GM13976 (cell line): Measurements from ENCODE around the gene RAN.

Experiments
- DNase-seq: peaks from one replicate; pipeline ENCODE4 v3.0.0; 2012; ENCODE audit warnings: low spot score
- CTCF ChIP-seq: IDR thresholded peaks from 2 replicates; pipeline ENCODE4 v1.5.1; 2012; ENCODE audit warnings: borderline replicate concordance, mild to moderate bottlenecking; ENCODE audit not compliant: insufficient read depth; ENCODE audit errors: extremely low read depth, missing control alignments, control extremely low read depth
- in situ Hi-C: fragments of 300-500 bp; cut with MboI; formaldehyde crosslinking; loops from one replicate; pipeline ENCODE4 v1.12.0; 2022; ENCODE audit warnings: low sequenced_read_pairs, mixed read lengths, inconsistent platforms; ENCODE audit not compliant: unreplicated experiment

RAN gene

GRCh38 chr12:130871286-130872178 is at the start of gene RAN:
Gene RAN, plus strand, starts transcription at chr12:130872066. Its CDS starts 528 bp downstream, at chr12:130872594.
- TF ChIP-seq CTCF = no peak
- in situ Hi-C loops = no loop called here

GRCh38 chr12:130825771-130826150 is 46.1 kb upstream of the RAN start:
- no peak for TF ChIP-seq CTCF
- DNase-seq = no peak
- in situ Hi-C loops = no loop called here

More at GRCh38 chr12:130871286-130872178, at the start of gene RAN:
- DNase-seq = peak; percentile 99

- peak; percentile 45 for TF ChIP-seq CTCF
- peak; percentile 66 for DNase-seq
- in situ Hi-C loops = no loop called here
Observed at GRCh38 chr12:130826151-130826801, 45.6 kb upstream of the RAN start.

GRCh38 chr12:130827432-130827831 is 44.4 kb upstream of the RAN start:
- no peak for TF ChIP-seq CTCF
- no peak for DNase-seq
- in situ Hi-C loops = no loop called here

GRCh38 chr12:130828895-130829294 is 43.0 kb upstream of the RAN start:
- no peak for DNase-seq
- in situ Hi-C loops = no loop called here
- no peak for TF ChIP-seq CTCF

DNA sequence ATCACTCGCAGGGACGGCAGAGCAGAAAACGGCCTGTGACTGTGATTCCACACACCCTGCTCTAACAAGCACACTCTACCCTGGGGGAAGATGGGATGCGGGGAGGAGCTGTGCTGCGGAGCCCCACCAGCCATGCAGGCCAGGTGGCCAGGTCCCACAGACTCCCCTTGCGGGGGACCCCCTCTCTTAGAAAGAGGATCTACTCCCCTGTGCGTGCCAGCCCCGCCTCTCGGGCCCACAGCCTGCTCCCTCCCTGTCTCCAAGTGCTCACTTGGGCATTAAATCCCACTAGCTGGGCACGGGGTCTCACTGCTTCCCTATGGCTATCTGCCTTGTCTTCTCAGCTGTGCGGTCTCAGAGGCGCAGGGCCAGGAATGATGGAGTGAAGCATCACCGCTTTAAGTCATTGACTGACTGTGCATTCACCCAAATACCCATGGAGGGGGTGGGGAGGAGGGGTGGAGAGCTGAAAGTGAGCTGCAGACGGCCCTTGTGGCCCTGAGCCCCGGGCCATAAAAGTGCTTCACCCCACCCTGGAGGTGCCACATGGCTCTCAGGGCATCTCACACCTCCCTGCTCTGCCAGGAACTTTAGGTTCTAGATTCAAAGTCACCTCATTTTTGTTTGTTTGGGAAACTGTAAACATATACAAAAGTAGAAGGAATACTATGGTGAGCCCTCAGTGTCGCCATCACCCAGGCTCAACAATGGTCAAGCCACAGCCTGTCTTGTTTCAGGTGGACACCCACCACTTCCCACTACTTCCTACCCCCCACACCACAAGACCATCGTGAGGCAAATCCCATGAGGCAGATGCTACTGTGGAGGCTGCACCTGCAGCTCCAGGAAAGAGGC is 42.2 kb upstream of the RAN start:
- DNase-seq = no peak
- TF ChIP-seq CTCF = no peak
- in situ Hi-C loops = no loop called here
